ENCODE results near the gene ZNF385A.

The ZNF385A gene

GRCh38 chr12:54352891-54353874 is 31.4 kb downstream of the ZNF385A start:
- DNase-seq: peak; percentile 84

- peak; percentile 87 for DNase-seq
Measured at GRCh38 chr12:54352022-54352531, 32.5 kb downstream of the ZNF385A start.

DNA sequence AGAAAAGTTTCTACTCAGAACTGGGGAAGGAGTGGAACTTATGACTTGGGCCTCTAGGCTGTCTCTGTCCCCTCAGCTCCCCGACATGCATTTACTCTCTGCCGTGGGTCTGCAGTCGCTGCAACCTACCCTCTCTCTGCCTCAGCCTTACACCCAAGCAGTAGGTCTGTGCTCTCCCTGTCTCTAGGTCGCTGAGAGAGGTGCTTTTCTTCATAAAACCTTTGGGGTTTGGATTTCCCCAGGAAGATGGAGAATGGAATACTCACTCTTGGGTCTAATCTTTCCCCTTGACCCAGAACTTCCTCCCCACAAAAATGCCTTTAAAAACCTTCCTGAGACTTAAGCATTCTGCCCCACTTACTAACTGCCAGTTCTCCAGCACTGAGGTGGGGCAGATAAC is 33.2 kb downstream of the ZNF385A start:
- DNase-seq: no peak

DNA sequence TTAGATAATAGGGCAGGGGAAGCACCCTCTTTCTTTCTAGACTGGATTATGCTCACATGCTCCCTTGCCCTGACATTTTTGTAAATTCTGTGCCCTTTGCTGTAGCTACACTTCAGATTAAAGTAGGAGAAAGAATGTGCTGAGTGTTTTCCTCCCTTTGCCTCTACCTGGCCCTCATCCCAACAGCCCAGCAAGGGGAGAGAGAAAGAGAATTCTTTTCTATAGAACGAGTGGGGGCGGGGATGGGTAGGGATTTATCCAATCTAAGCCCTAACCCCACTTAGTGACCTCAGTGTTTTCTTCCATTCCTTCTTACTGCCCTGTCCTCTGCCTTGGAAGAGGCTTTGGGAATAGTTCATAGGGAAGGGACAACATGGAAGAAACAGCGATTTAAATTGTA is 33.8 kb downstream of the ZNF385A start:
- DNase-seq: no peak

DNA sequence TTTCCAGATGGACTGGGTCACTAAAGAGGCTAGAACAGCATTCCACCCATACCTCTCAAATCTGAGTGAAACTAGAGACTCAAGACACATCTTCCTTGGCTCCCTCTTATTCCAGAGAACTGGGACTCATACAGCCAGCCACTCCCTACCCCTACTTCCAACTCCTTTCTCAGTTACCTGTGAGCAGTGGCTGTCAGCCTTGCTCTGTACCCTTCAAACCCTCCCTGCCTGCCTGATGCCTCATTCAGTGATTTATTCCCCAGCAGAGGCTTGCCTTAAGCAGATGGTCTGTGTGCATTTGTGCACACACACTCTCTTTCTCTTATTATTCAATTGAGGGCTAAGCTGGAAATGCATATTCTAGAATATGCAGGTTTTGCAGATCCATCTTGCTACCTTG is 34.9 kb downstream of the ZNF385A start:
- DNase-seq: no peak

DNA sequence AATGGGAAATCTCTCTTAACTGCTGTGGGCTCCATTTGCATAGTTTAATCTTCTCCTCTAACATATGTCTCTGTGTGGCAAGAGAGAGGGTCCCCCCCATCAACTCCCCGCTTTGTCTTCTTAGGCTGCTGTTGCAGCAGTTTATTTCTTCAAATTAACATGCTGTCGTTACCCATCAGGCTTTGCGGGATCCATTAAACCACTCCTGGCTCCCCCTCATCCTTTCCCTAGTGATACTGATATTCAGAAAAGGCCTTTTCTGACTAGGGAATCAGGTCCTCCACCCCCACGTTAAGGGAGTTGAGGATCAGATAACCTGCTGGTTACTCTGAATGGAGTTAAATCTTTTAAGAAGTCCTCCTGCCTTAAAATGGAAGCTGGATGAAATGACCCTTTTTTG is 35.5 kb downstream of the ZNF385A start:
- no peak for DNase-seq

DNA sequence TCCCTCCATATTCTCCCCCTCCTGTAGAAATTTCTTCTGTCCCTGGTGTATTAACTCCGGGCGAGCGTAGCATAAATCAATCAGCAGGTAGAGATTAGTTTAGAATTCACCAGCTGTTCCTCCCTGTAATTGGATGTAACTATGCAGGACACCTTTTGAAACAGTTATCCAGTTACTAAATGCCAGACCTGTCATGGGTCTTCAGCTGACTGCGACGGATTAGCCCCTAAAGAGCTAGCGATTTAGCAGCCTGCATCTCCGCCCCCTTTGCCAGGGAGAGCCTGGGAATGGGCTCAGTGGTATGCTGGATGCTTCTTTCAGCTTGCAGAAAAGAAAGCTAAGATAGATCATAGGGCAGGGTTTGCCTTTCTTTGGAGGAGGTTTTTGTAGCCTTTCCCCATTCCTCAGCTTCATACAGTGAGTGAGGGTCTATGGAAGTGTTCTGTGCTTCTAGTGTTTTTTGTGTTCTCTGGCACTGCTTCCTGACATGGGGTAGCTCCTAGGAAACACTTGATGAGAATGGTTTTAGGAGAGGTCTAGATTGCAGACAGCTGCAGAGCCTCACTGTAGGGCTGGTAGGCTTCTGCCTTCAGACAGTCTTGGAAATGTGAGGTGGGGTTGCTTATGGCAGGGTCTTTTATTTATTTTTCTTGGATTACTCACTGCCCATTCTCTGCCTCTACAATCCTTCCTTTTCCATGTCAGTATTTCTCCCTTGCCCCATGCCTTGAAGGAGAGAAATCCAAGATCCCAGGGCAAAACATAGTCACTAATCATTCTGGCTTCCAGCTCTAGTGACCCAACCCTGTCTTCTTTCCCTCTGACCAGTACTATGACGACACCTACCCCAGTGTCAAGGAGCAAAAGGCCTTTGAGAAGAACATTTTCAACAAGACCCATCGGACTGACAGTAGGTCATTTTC is 42.9 kb downstream of the ZNF385A start:
- no peak for DNase-seq

- no peak for DNase-seq
Measured at GRCh38 chr12:54340846-54341245, 43.7 kb downstream of the ZNF385A start.

DNA sequence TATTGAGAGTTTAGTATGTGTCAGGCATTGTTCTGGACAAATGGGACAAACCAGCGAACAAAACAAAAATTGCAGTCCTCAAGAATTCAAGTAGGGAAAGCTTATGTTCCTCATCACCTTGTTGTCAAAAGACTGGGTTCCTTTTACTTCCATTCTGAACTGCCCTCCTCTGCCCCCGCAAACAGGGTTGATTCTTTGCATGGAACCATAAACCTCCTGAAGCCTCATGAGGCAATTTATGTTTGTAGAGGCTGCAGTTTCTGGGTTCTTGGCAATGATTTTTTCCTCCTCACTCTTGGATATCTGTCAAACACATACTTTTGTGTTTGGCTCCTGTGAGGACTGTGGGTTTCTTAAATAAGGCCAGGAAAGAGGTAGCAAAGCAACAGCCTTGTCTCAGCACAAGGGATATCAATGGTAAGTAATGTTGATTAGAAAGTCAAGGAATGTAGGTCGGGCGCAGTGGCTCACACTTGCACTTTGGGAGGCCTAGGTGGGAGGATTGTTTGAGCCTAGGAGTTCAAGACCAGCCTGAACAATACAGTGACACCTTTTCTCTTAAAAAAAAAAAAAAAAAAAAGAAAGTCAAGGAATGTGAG is 45.7 kb downstream of the ZNF385A start:
- DNase-seq: peak; percentile 51

DNA sequence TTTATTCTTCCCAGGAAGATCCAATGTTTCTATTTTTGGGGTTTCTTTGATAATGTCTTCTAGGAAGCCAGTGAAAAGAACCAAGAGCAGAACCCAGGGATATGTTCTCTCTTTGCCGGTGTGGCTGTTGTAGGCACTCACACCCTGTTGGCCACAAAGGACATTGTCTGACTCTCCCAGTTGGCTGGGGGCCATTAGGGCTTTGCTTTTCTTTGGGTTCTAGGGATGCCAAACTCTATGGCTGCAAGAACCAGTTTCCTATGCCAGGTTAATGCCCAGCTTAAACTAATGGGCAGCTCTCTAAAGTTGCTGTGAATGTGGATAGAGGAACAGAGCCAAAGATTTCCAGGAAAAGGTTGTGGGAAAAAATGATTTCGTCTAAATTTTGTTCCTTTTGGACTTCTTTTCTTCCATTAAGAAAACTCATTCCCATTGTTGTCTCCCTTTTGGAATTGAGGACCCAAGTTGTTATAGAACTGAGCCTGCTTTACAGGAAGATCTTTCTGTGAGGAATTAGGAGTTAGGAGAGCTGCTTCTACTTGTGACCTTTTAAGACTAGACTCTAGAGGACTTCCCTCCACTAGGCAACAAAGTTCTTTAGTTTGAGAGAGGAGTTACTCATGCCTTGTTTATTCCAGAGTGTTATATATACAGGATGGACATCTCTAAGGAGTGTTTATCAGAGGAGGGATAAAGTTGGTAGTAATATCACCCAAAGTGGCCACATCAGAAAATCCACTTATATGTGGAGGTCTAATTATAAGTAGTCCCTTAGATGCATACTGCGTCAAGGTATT is 46.5 kb downstream of the ZNF385A start:
- DNase-seq: no peak

DNA sequence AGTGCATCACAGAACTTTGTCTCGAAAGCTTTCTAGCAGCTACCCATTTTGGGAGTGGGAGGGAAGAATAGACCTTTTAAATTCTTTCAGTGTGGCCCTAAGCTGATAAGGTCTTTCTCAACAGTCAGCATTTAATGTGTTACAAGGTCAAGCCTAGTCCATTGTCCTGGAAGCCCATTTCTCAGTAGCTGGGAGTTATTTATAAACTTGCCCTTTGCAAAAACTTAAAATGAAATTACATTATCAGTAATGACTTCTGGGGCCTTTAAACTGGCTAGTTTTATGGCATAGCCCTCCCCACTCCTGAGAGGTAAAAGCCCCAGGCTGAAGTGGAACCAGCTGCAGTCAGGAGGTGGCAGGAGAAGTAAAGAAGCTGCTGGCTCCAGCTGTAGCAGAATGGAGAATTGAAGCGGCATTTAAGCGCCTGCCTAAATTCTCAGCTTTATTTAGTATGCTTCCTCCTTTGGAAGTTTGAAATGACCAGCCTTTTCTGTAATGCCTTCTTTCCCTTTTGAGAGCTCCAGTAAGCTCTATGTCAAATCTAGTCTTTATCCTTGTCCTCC is 47.2 kb downstream of the ZNF385A start:
- DNase-seq: peak; percentile 16

DNA sequence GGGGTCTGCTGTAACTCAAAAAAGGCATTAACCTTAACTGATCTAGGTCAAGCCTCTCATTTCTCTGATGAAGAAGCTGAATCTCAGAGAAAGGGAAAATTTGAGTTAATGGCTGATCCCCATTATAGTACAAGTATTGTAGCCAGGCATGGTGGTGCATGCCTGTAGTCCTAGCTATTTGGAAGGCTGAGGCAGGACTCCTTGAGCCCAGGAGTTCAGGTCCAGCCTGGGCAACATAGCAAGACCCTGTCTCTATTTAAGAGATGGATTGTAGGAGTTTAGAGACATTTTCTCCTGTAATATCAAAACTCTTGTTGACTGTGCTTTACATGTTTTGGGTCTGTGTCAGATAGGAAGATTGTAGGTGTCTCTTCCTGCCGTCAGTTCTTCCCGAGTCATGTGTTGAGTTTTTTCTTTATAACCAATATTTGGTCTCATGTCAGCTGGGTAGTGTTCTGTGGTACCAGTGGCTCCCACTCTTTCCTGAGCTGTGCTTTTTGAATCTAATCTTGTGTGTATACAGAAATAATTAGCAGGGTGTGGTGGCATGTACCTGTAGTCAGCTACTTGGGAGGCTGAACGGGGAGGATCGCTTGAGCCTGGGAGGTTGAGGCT is 51.0 kb downstream of the ZNF385A start:
- DNase-seq: no peak

- DNase-seq: no peak
Measured at GRCh38 chr12:54331461-54331860, 53.1 kb downstream of the ZNF385A start.

DNA sequence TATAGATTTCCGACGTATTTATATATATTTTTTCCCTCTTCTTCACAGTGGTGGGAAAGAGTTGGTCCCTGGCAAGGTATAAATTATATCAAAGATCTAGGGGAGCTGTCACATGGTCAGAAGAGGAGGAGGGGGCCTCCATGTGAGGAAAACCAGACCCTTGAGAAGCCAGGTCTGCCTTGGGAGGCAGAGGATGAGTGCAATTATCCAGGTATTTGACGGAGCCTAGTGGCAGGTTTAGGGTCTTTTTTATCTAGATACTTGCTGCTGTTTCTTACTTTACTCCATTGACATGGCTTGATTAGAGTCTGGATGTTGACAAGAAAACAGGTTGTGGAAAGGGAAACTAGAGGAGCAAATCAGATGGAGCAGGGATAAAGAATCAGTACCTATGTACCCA is 54.1 kb downstream of the ZNF385A start:
- DNase-seq: no peak

DNA sequence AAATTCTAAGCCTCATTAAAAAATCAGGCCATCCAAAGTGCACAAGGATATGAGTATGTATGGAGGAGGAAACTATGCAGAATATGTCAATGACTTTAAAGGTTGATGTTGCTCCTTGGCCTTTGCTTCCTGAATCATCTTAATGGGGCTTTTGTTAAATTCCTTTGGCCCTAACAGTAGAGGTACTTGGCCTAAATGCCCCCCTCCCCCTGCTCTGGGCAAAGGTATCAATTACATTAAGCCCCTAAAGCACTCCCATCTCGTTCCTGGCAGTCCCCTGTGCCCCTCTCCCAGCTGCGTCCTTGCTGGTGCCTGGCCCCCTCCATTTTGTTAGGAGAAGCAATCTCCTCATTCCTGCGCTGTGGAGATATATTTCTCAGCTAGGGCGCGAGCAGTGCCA is 54.8 kb downstream of the ZNF385A start:
- DNase-seq: peak; percentile 42

DNA sequence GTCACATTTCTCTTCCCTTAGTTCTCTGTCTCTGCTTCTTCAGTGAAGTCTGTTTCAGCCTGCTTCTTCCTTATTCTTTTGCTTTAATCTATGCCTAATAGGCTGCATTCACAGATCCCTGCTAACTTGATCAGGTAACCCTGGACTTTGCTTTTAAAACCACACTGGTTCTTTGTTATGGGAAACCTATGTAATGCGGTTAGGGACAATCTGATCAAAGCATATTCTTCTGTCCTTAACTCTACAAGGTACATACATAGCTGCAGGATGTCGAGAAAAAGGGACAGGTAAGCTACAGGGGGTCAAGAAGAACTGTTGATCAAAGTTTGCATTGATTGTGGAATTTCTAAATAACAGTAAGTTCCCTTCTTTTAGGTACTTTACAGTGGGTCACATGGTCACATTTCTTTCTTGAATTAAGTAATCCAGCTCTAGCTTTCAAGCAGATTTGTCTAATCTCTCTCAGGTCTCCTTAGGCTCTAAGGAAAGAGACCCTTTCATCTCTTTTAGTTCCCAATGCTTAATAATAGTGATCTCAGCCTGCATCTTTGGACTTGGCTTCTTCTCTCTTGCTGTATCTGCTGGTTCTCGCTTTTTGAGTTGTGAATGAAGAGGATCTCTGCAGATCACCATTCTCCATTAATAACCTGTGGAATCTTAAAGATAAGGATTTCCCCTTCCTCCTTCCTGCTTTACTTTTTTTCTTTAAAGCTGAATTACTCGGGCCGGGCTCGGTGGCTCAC is 55.8 kb downstream of the ZNF385A start:
- no peak for DNase-seq

DNA sequence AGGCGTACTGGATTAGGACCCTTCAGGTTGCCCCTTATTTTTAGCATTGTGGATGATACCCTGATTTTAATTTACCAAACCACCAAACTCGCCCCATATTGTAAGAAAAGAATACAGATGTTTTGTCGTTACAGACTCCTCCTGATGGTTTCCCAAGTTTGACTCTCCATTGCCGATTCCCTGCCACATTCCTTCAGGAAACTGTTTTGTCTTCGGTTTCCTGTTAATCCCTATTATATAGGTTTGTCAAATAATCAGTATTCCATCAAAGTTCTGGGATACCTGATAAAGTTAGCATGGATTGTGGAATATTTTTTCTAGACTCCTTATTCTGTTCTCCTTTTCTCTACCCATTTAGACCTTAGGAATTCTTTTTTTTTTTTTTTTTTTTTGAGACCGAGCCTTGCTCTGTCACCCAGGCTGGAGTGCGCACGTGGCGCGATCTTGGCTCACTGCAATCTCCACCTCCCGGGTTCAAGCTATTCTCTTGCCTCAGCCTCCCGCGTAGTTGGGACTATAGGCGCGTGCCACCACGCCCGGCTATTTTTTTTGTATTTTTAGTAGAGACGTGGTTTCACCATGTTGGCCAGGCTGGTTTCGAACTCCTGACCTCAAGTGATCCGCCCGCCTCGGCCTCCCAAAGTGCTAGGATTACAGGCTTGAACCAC is 59.0 kb downstream of the ZNF385A start:
- peak; percentile 25 for DNase-seq

GRCh38 chr12:54324617-54325441 is 59.7 kb downstream of the ZNF385A start, which contains the start of gene COPZ1:
TSS of gene COPZ1 (plus strand) at chr12:54325131. CDS start at chr12:54325164, 33 bp downstream.
- DNase-seq: peak; percentile 100

DNA sequence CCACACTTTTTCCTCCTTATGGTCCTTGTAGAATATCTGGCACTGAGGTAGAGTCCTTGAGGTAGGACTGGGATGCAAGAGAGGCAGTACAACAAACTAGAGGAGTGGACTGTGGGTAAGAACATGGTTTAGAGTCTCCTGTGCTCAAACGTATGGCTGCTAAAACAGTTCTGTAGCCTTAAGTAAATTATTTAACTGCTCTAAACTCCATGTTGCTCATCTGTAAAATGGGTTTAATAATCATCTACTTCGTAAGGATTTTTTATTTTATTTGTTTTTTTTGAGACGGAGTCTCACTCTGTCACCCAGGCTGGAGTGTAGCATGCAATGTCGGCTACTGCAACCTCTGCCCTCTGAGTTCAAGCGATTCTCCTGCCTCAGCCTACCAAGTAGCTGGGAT is 63.2 kb downstream of the ZNF385A start:
- no peak for DNase-seq

All from fibroblast of skin of right quadriceps (primary cell).